Ishikawa (cell line): ENCODE measurements around the gene SMIM3.

ENCODE experiments used
- CEBPB ChIP-seq: IDR thresholded peaks from 2 replicates; pipeline ENCODE4 v1.6.1; 2012
- CREB1 ChIP-seq: IDR thresholded peaks from 2 replicates; pipeline ENCODE4 v1.6.1; 2012; ENCODE audit warnings: low read depth
- EGR1 ChIP-seq: IDR thresholded peaks from 2 replicates; pipeline ENCODE4 v1.6.1; 2012
- EP300 ChIP-seq: IDR thresholded peaks from 2 replicates; pipeline ENCODE4 v1.6.1; 2012; ENCODE audit warnings: borderline replicate concordance
- FOXM1 ChIP-seq: IDR thresholded peaks from 2 replicates; pipeline ENCODE4 v1.6.1; 2012; ENCODE audit warnings: low read depth, borderline replicate concordance
- MAX ChIP-seq: IDR thresholded peaks from 2 replicates; pipeline ENCODE4 v1.6.1; 2012
- NFIC ChIP-seq: IDR thresholded peaks from 2 replicates; pipeline ENCODE4 v1.6.1; 2012
- RAD21 ChIP-seq: IDR thresholded peaks from 2 replicates; pipeline ENCODE4 v1.6.1; 2012; ENCODE audit warnings: low read depth
- REST ChIP-seq: IDR thresholded peaks from 2 replicates; pipeline ENCODE4 v1.6.1; 2012; ENCODE audit warnings: low read depth, mild to moderate bottlenecking
- TAF1 ChIP-seq: IDR thresholded peaks from 2 replicates; pipeline ENCODE4 v1.6.1; 2012; ENCODE audit warnings: low read depth, mild to moderate bottlenecking
- TCF12 ChIP-seq: IDR thresholded peaks from 2 replicates; pipeline ENCODE4 v1.6.1; 2012; ENCODE audit warnings: low read depth
- TEAD4 ChIP-seq: IDR thresholded peaks from 2 replicates; pipeline ENCODE4 v1.6.1; 2012
- USF1 ChIP-seq: IDR thresholded peaks from 2 replicates; pipeline ENCODE4 v1.6.1; 2012
- YY1 ChIP-seq: IDR thresholded peaks from 2 replicates; pipeline ENCODE4 v1.6.1; 2012; ENCODE audit warnings: low read depth
- ZBTB7A ChIP-seq: IDR thresholded peaks from 2 replicates; pipeline ENCODE4 v1.6.1; 2012; ENCODE audit warnings: low read depth

SMIM3 gene

GRCh38 chr5:150780816-150781221, 2.3 kb downstream of the SMIM3 start:
- TF ChIP-seq EGR1 (no peak), YY1 (no peak), TEAD4 (no peak), MAX (no peak), NFIC (no peak), USF1 (no peak), CEBPB (0 out of 2 replicates have a peak, but pooled peaks have one; percentile 29)

- TF ChIP-seq FOXM1 (no peak), USF1 (no peak), ZBTB7A (no peak), YY1 (no peak), TEAD4 (no peak), EP300 (no peak), CREB1 (no peak), TCF12 (no peak), EGR1 (no peak), CEBPB (no peak)
These were observed 3.4 kb downstream of the SMIM3 start for GRCh38 chr5:150781706-150782614.

GRCh38 chr5:150782850-150783249, 4.3 kb downstream of the SMIM3 start:
- TF ChIP-seq USF1 = no peak
- TF ChIP-seq RAD21 = no peak
- TF ChIP-seq YY1 = no peak
- no peak for TF ChIP-seq NFIC
- TF ChIP-seq TAF1 = no peak
- TF ChIP-seq TCF12 = no peak
- no peak for TF ChIP-seq TEAD4
- no peak for TF ChIP-seq FOXM1
- TF ChIP-seq REST = no peak
- TF ChIP-seq EP300 = no peak
- no peak for TF ChIP-seq ZBTB7A
- TF ChIP-seq MAX = no peak
- TF ChIP-seq CREB1 = no peak
- no peak for TF ChIP-seq EGR1
- TF ChIP-seq CEBPB = no peak

GRCh38 chr5:150783422-150783928, 4.9 kb downstream of the SMIM3 start:
- no peak for TF ChIP-seq TEAD4
- peak; percentile 56; the same call in 1 of the 2 replicates for TF ChIP-seq MAX
- no peak for TF ChIP-seq EGR1
- TF ChIP-seq REST = no peak
- TF ChIP-seq RAD21 = no peak; the same call in 1 of the 2 replicates
- no peak for TF ChIP-seq ZBTB7A
- TF ChIP-seq USF1 = no peak
- TF ChIP-seq FOXM1 = no peak
- TF ChIP-seq CREB1 = no peak
- peak; percentile 68; the same call in 1 of the 2 replicates for TF ChIP-seq EP300
- peak; percentile 86 for TF ChIP-seq NFIC
- TF ChIP-seq CEBPB = no peak
- no peak for TF ChIP-seq TAF1
- peak; percentile 86 for TF ChIP-seq TCF12
- no peak for TF ChIP-seq YY1
